HepG2 (cell line): ENCODE data around the gene MRPL20. TPM values are rescaled to one million over a fixed set of nuclear protein-coding genes. Genes with fewer than 3 reads are reported as not detected.

Experiments
- ATAC-seq: fragments of 200-7000 bp; cut with Tn5 transposase; 3 replicates; pipeline ENCODE4 v1.9.1; 2020; ENCODE audit warnings: mild to moderate bottlenecking, moderate library complexity
- BruUV-seq: library from RNA; stranded (reverse); fragments of 400-500 nt; replicated peaks from 2 replicates; lab custom pipeline; 2021; lab: Mats Ljungman, UMichigan
- CTCF ChIA-PET: fragments of 300-600 bp; formaldehyde crosslinking; extraction: SDS; loops from one replicate; lab custom pipeline; 2021; ENCODE audit warnings: low total read pairs, inconsistent platforms, low intra/inter-chr PET ratio; lab: Yijun Ruan, JAX
- POLR2A ChIA-PET: fragments of 350-600 bp; sonication (Branson Sonifier 250); formaldehyde crosslinking; loops from one replicate; lab custom pipeline; 2020; ENCODE audit warnings: antibody characterized with exemption, inconsistent platforms; lab: Yijun Ruan, JAX
- DNase-seq: peaks from one replicate; pipeline ENCODE4 v3.0.0-alpha.2; 2015; ENCODE audit warnings: low spot score
- FAIRE-seq: peaks from 3 replicates; lab custom pipeline; 2011; peaks lifted over from hg19 to GRCh38; lab: Jason Lieb, UNC
- H2AFZ ChIP-seq: one replicate; pipeline ENCODE4 v1.6.1; 2011; ENCODE audit warnings: low read length, inconsistent platforms
- H3K27ac ChIP-seq: fragments of 300-600 bp; 3 replicates; pipeline ENCODE4 v1.8.0; 2011; ENCODE audit warnings: mixed run types, mild to moderate bottlenecking, mixed read lengths, low read length, inconsistent platforms; ENCODE audit not compliant: insufficient read depth; ENCODE audit errors: extremely low read length
- H3K27me3 ChIP-seq, 2 experiments: fragments of 200-600 bp in 1 of 2; 2 replicates in 1 of 2; 3 replicates in 1 of 2; pipeline versions ENCODE4 v1.6.0 to v1.8.0; 2011; ENCODE audit warnings: low read length in 2 of 2, mild to moderate bottlenecking in 2 of 2, moderate library complexity in 2 of 2, inconsistent platforms in 1 of 2; ENCODE audit not compliant: insufficient read depth in 2 of 2, control insufficient read depth in 1 of 2
- H3K36me3 ChIP-seq, 2 experiments: fragments of 200-600 bp in 1 of 2; replicated peaks in 1 of 2; 2 replicates in 1 of 2; 3 replicates in 1 of 2; pipeline versions ENCODE4 v1.5.1 to v1.8.0; 2011; ENCODE audit warnings: low read length in 2 of 2, inconsistent platforms in 1 of 2; ENCODE audit not compliant: insufficient read depth in 2 of 2, control insufficient read depth in 1 of 2
- H3K4me1 ChIP-seq: 2 replicates; pipeline ENCODE4 v1.5.1; 2012; ENCODE audit warnings: low read length, inconsistent platforms; ENCODE audit not compliant: insufficient read depth
- H3K4me2 ChIP-seq: 2 replicates; pipeline ENCODE4 v1.6.0; 2011; ENCODE audit warnings: low read depth, low read length, inconsistent platforms
- H3K4me3 ChIP-seq, 3 experiments: fragments of 200-600 bp in 1 of 3; sonication (generic), shearing (Covaris generic) in 1 of 3; replicated peaks in 1 of 3; 2 replicates each; pipeline ENCODE4 v1.5.1; 2011 to 2016; ENCODE audit warnings: low read length in 3 of 3, inconsistent platforms in 2 of 3, low read depth in 2 of 3, mild to moderate bottlenecking in 2 of 3, control low read depth in 1 of 3, mixed read lengths in 1 of 3; ENCODE audit not compliant: insufficient read depth in 1 of 3
- H3K79me2 ChIP-seq: one replicate; pipeline ENCODE4 v1.6.1; 2011; ENCODE audit warnings: low read length, inconsistent platforms; ENCODE audit not compliant: insufficient read depth
- H3K9ac ChIP-seq: 2 replicates; pipeline ENCODE4 v1.6.0; 2011; ENCODE audit warnings: mild to moderate bottlenecking, low read depth, low read length, inconsistent platforms; ENCODE audit not compliant: insufficient read depth
- H3K9me3 ChIP-seq: 2 replicates; pipeline ENCODE4 v1.5.1; 2012; ENCODE audit warnings: mild to moderate bottlenecking, low read length
- H4K20me1 ChIP-seq: 2 replicates; pipeline ENCODE4 v1.6.0; 2011; ENCODE audit warnings: inconsistent platforms, mild to moderate bottlenecking, low read length, moderate library complexity; ENCODE audit not compliant: insufficient read depth
- ADNP ChIP-seq: sonication (generic); formaldehyde crosslinking; IDR thresholded peaks from 2 replicates; pipeline ENCODE4 v1.4.0; 2020; ENCODE audit warnings: missing genetic modification reagents
- ARNT2 ChIP-seq: sonication (generic); formaldehyde crosslinking; IDR thresholded peaks from 2 replicates; pipeline ENCODE4 v1.8.0; 2022; ENCODE audit warnings: mild to moderate bottlenecking, low read depth, missing genetic modification reagents, moderate library complexity
- MED8 ChIP-seq: sonication (generic); formaldehyde crosslinking; IDR thresholded peaks from 2 replicates; pipeline ENCODE4 v1.8.1; 2023; ENCODE audit warnings: mild to moderate bottlenecking, missing genetic modification reagents; ENCODE audit not compliant: insufficient replicate concordance
- MYC ChIP-seq: sonication (generic); formaldehyde crosslinking; IDR thresholded peaks from 2 replicates; pipeline ENCODE4 v1.9.0; 2021; ENCODE audit warnings: missing genetic modification reagents, borderline replicate concordance
- SP1 ChIP-seq, 2 experiments: fragments of 450-650 bp in 1 of 2; sonication (generic) in 1 of 2; formaldehyde crosslinking in 1 of 2; IDR thresholded peaks; 2 replicates each; pipeline versions ENCODE4 v1.4.0 to v1.6.1; 2016 to 2020; ENCODE audit warnings: missing genetic modification reagents in 1 of 2
- ZNF44 ChIP-seq: sonication (generic); formaldehyde crosslinking; IDR thresholded peaks from 2 replicates; pipeline ENCODE4 v1.5.1; 2020; ENCODE audit warnings: mild to moderate bottlenecking, missing genetic modification reagents
- ZNF660 ChIP-seq: sonication (generic); formaldehyde crosslinking; IDR thresholded peaks from 2 replicates; pipeline ENCODE4 v1.5.1; 2020; ENCODE audit warnings: mild to moderate bottlenecking, low read depth, missing genetic modification reagents, borderline replicate concordance
- WGBS: methylation state at CpG from one replicate; pipeline ENCODE4 v1.1.6; 2017; ENCODE audit warnings: low lambda C conversion rate; 5-methylcytosine and 5-hydroxymethylcytosine counted together
- in situ Hi-C: cut with HindIII; loops from 2 replicates; pipeline ENCODE4 v1.10.0; 2017; ENCODE audit warnings: low pct_unique_long_range_greater_than_20kb; ENCODE audit not compliant: extremely low pct_ligation_motif_present
- intact Hi-C: fragments of 100-400 bp; cut with micrococcal nuclease; formaldehyde crosslinking; loops from one replicate; pipeline ENCODE4 v1.10.0; 2022; ENCODE audit not compliant: unreplicated experiment
- polyA plus RNA-seq, 8 experiments: library from polyadenylated mRNA; depleted of rRNA in 3 of 8; stranded (reverse) in 7 of 8; unstranded in 1 of 8; fragments of >200 nt; fragmentation: Illumina TruSeq in 4 of 8; extraction: Trizol in 4 of 8; gene quantifications; 2 replicates each; pipeline versions ENCODE4 v1.2.1 to v1.2.3, GENCODE V29; 2011 to 2016; ENCODE audit warnings: low read depth in 4 of 8, missing spikeins in 1 of 8, mixed read lengths in 1 of 8; ENCODE audit not compliant: insufficient read depth in 1 of 8
- total RNA-seq, 5 experiments: library from RNA; depleted of rRNA; stranded (reverse); fragments of >200 nt; fragmentation: Illumina TruSeq; extraction: Trizol; gene quantifications; 2 replicates each; pipeline ENCODE4 v1.2.3, GENCODE V29; 2016; ENCODE audit warnings: low read depth in 1 of 5
- TF ChIP-seq, protein P1 (sequence below): sonication (generic); formaldehyde crosslinking; IDR thresholded peaks from 2 replicates; pipeline ENCODE4 v1.4.0; 2020; ENCODE audit warnings: mild to moderate bottlenecking, low read depth, missing genetic modification reagents
- TF ChIP-seq, protein P2 (sequence below): sonication (generic); formaldehyde crosslinking; IDR thresholded peaks from 2 replicates; pipeline ENCODE4 v1.4.0; 2020; ENCODE audit warnings: missing genetic modification reagents
- TF ChIP-seq, protein P3 (sequence below): sonication (generic); formaldehyde crosslinking; IDR thresholded peaks from 2 replicates; pipeline ENCODE4 v1.5.0; 2020; ENCODE audit warnings: missing genetic modification reagents
- TF ChIP-seq, protein P4 (sequence below): sonication (generic); formaldehyde crosslinking; IDR thresholded peaks from 2 replicates; pipeline ENCODE4 v1.5.1; 2020; ENCODE audit warnings: missing genetic modification reagents, mild to moderate bottlenecking, borderline replicate concordance

Gene MRPL20
- total and polyA plus RNA-seq, 2 of the 13 experiments (the other 11 are each of a cell fraction or from before 2014, with no cell fraction given) = 59.2 to 127 TPM

DNA sequence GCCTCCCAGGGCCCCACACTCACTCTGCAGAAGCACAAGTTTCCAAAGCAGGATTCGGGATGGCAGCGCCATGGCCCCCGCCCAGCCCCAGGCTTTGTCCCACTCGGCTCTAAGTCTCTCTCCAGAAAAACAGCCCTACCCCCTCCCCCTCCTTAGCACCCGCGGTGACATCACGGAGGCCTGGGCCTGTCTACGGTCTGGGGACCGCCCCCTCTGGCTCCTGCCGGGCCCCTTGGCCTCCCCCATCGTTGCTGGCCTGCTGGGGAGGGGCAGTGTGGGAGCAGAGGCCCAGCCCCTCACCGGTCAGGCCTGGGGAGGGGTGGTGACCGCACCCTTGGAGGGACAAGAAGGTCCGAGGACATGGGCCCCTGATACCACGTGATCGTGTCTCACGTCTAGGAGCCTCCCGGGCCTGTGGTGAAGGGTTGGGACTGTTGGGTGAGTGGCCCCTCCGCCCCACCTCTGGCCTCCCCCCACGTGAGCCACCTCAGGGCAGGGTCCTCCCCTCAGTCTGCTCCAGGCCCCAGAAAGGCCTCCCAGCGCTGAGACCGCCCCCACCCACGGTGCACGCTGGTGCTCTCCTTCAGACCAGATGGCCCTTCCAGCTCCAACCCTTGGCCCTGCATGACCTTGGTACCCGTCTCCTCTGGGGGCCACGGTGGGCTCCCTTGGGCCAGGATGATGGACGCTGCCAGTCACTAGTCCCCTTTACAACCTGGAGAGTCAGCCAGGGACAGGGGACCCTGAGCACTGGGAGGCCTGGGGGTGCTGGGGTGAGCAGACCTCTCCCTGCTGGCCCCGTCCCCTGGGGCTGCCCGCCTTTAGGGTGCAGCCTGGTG lies 48.4 kb downstream of the MRPL20 start, which contains the start of gene MXRA8:
Gene MXRA8, minus strand, starts transcription at position 123 of the 839 bp plus-strand sequence. Its CDS starts 51 bp downstream, at position 72.
- H3K4me1 ChIP-seq = peaks cover 57% of the 10 kb centered on the region
- CTCF ChIA-PET = no interaction called here
- peaks cover 4% of the 10 kb centered on the region for H3K79me2 ChIP-seq
- peak within 1 kb of the TSS; percentile 92 for H3K4me2 ChIP-seq
- 35% methylated on average over 15 of the region's 29 CpGs for WGBS
- peak within 1 kb of the TSS; percentile 80 for H3K9ac ChIP-seq
- peak within 1 kb of the TSS; percentile 69 to 74 (median 71) for H3K4me3 ChIP-seq
- POLR2A ChIA-PET = interaction anchor here (0.6 to 4.0 kb wide), 9 partner anchors 10 to 72 kb away, joined by 3 to 38 read pairs (median 7); partner anchors contain the start of genes AURKAIP1, CCNL2, DVL1 and MRPL20
- no peaks in the 10 kb centered on the region for H4K20me1 ChIP-seq
- H3K27me3 ChIP-seq = no peaks in the 10 kb centered on the region
- in situ Hi-C loops = no loop called here
- ATAC-seq = peak; percentile 28
- FAIRE-seq = no peak
- no peak within 1 kb of the TSS for H2AFZ ChIP-seq
- peak within 1 kb of the TSS; percentile 88 for H3K27ac ChIP-seq
- no TSS peak for BruUV-seq
- no peaks in the 10 kb centered on the region for H3K9me3 ChIP-seq
- DNase-seq = peak; percentile 79
- intact Hi-C loops = no loop called here
- no peaks in the 10 kb centered on the region for H3K36me3 ChIP-seq
- TF ChIP-seq, protein P1, sequence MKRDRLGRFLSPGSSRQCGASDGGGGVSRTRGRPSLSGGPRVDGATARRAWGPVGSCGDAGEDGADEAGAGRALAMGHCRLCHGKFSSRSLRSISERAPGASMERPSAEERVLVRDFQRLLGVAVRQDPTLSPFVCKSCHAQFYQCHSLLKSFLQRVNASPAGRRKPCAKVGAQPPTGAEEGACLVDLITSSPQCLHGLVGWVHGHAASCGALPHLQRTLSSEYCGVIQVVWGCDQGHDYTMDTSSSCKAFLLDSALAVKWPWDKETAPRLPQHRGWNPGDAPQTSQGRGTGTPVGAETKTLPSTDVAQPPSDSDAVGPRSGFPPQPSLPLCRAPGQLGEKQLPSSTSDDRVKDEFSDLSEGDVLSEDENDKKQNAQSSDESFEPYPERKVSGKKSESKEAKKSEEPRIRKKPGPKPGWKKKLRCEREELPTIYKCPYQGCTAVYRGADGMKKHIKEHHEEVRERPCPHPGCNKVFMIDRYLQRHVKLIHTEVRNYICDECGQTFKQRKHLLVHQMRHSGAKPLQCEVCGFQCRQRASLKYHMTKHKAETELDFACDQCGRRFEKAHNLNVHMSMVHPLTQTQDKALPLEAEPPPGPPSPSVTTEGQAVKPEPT = peak; percentile 29; the same call in 1 of the 2 replicates
- no peak for TF ChIP-seq SP1 (IDR thresholded peaks at IDR 0.05)
- TF ChIP-seq SP1 (CRISPR knock-in tag; IDR thresholded peaks at IDR 0.05) = peak; percentile 51
- TF ChIP-seq, protein P2, sequence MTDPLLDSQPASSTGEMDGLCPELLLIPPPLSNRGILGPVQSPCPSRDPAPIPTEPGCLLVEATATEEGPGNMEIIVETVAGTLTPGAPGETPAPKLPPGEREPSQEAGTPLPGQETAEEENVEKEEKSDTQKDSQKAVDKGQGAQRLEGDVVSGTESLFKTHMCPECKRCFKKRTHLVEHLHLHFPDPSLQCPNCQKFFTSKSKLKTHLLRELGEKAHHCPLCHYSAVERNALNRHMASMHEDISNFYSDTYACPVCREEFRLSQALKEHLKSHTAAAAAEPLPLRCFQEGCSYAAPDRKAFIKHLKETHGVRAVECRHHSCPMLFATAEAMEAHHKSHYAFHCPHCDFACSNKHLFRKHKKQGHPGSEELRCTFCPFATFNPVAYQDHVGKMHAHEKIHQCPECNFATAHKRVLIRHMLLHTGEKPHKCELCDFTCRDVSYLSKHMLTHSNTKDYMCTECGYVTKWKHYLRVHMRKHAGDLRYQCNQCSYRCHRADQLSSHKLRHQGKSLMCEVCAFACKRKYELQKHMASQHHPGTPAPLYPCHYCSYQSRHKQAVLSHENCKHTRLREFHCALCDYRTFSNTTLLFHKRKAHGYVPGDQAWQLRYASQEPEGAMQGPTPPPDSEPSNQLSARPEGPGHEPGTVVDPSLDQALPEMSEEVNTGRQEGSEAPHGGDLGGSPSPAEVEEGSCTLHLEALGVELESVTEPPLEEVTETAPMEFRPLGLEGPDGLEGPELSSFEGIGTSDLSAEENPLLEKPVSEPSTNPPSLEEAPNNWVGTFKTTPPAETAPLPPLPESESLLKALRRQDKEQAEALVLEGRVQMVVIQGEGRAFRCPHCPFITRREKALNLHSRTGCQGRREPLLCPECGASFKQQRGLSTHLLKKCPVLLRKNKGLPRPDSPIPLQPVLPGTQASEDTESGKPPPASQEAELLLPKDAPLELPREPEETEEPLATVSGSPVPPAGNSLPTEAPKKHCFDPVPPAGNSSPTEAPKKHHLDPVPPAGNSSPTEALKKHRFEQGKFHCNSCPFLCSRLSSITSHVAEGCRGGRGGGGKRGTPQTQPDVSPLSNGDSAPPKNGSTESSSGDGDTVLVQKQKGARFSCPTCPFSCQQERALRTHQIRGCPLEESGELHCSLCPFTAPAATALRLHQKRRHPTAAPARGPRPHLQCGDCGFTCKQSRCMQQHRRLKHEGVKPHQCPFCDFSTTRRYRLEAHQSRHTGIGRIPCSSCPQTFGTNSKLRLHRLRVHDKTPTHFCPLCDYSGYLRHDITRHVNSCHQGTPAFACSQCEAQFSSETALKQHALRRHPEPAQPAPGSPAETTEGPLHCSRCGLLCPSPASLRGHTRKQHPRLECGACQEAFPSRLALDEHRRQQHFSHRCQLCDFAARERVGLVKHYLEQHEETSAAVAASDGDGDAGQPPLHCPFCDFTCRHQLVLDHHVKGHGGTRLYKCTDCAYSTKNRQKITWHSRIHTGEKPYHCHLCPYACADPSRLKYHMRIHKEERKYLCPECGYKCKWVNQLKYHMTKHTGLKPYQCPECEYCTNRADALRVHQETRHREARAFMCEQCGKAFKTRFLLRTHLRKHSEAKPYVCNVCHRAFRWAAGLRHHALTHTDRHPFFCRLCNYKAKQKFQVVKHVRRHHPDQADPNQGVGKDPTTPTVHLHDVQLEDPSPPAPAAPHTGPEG (CRISPR knock-in tag) = no peak
- TF ChIP-seq, protein P3, sequence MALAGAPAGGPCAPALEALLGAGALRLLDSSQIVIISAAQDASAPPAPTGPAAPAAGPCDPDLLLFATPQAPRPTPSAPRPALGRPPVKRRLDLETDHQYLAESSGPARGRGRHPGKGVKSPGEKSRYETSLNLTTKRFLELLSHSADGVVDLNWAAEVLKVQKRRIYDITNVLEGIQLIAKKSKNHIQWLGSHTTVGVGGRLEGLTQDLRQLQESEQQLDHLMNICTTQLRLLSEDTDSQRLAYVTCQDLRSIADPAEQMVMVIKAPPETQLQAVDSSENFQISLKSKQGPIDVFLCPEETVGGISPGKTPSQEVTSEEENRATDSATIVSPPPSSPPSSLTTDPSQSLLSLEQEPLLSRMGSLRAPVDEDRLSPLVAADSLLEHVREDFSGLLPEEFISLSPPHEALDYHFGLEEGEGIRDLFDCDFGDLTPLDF = no peak
- peak; percentile 51 for TF ChIP-seq MYC (CRISPR knock-in tag)
- TF ChIP-seq MED8 = peak; percentile 58
- TF ChIP-seq ZNF660 (CRISPR knock-in tag) = no peak
- TF ChIP-seq, protein P4, sequence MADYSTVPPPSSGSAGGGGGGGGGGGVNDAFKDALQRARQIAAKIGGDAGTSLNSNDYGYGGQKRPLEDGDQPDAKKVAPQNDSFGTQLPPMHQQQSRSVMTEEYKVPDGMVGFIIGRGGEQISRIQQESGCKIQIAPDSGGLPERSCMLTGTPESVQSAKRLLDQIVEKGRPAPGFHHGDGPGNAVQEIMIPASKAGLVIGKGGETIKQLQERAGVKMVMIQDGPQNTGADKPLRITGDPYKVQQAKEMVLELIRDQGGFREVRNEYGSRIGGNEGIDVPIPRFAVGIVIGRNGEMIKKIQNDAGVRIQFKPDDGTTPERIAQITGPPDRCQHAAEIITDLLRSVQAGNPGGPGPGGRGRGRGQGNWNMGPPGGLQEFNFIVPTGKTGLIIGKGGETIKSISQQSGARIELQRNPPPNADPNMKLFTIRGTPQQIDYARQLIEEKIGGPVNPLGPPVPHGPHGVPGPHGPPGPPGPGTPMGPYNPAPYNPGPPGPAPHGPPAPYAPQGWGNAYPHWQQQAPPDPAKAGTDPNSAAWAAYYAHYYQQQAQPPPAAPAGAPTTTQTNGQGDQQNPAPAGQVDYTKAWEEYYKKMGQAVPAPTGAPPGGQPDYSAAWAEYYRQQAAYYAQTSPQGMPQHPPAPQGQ = no peak
- TF ChIP-seq ADNP (CRISPR knock-in tag) = no peak
- no peak for TF ChIP-seq ARNT2 (CRISPR knock-in tag)
- TF ChIP-seq ZNF44 (CRISPR knock-in tag) = no peak
